HG02870 (cell line): ENCODE results near the gene GRID2.
"Not testable (repeated sequence)": the region's sequence is repeated elsewhere in the genome, so short reads cannot be mapped to it uniquely, and the experiment has no call there.

ENCODE experiments used
- ATAC-seq: cut with Tn5 transposase; IDR thresholded peaks from one replicate; pipeline ENCODE4 v1.9.1; 2021; ENCODE audit warnings: mild to moderate bottlenecking, moderate library complexity; ENCODE audit not compliant: unreplicated experiment

The GRID2 gene

GRCh38 chr4:92303621-92304027 is at the start of gene GRID2:
Gene GRID2, plus strand, starts transcription at chr4:92303966.
- ATAC-seq = no peak

DNA sequence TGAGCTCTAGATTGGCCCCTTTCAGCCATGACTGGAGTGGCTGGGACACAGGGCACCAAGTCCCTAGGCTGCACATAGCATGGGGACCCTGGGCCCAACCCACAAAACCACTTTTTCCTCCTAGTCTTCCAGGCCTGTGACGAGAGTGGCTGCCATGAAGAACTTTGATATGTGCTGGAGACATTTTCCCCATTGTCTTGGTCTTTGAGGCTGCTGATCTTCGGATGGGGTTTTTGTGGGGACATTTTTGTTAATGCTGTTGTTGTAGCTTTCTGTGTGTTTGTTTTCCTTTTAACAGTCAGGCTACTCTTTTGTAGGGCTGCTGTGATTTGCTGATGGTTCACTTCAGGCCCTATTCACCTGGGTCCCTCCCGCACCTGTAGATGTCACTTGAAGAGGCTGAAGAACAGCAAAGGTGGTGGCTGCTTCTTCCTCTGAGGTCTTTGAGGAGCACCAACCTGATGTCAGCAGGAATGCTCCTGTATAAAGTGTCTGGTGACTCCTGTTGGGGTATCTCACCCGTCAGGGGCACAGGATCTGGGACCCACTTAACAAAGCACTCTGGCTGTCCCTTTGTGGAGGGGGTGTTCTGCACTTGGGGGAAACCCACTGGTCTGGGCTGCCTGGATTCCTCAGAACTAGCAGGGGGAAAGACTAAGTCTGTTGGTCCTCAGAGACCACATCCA is 49.6 kb upstream of the GRID2 start:
- no peak for ATAC-seq

DNA sequence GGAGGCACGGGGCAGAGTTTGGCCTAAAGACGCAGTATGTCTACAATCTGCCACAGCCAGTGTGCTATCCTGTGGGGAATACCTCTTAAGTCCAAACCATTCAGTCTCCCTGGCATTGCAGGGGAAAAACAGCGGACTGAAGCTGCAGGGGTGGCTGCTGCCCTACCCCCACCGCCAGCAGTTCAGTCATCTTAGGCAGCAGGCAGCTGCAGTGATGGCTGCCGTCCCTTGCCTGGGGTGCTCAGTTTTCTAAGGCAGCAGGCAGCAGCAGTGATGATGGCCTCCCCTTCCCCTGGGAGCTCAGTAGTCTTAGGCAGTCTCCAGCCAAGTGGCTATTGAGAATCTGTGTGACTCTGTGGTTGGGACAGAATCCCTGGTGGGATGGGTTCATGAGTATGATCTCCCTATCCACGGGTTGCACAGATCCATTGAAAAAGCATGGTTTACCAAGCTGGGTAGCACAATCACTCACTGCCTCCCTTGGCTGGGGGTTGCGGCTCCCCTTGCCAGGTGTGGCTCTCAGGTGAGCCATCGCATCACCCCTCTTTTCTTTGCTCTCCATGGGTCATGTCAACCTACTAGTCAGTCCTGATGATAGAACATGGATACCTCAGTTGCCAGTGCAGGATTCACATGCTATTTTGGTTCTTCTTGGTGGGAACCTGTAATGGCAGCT is 48.9 kb upstream of the GRID2 start:
- no peak for ATAC-seq

GRCh38 chr4:92255920-92256244 is 47.9 kb upstream of the GRID2 start:
- ATAC-seq = no peak

GRCh38 chr4:92257931-92258857 is 45.6 kb upstream of the GRID2 start:
- no peak for ATAC-seq

DNA sequence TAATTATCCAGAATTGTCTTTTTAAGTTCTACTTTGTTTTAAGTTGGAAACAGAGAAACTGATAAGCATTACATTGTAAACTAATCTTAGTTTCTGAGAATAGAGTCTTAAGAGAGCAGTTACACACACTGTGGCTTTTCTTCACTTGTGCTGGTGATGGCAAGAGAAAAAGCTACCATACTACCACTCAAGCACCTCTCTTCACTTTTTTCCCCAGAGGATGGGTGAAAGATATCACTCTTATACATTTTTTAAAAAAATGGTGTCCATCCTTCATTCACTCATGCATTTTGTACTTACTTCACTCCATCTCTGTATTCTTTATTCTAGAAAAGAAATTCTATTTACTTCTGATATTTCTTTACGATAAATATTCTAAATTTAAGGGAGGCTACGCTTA is 42.5 kb upstream of the GRID2 start:
- no peak for ATAC-seq

- no peak for ATAC-seq
Measured at GRCh38 chr4:92262371-92262770, 41.4 kb upstream of the GRID2 start.

DNA sequence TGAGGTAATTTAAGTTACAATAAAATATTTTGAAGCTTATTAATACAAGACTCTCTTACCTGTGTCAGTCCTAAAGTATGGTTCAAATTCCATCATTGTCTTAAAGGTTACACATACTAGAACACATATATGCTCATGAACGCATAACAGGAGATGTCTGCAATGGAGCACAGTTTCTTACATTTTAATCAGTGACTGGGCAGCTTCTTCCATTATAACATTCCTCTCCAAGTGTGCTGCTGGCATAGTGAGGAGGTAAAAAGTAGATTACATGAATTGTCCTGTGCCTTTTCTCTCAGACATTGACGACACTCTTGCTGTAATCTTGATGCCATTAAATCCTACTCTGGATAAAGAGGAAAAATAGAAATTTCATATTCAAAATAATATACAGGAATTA is 40.8 kb upstream of the GRID2 start:
- ATAC-seq = no peak

DNA sequence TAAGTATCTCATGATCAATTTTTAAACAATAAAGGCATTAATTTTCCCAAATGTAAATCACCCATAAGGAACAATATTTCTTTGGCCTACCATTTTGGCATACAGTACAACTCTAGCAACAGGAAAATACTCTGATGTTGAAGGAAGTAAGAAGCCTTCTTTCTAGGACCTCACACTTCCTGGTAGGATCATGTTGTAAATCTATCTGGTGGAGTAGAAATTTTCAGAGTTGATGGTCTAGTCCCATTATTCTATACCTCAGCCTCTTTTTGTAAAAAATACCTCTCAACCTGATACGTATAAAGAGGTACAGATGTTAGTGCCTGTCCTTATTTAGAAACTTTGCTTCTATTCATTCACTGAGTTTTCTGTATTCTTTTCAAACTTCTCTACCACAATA is 40.2 kb upstream of the GRID2 start:
- ATAC-seq = no peak

GRCh38 chr4:92264163-92264562 is 39.6 kb upstream of the GRID2 start:
- no peak for ATAC-seq

- no peak for ATAC-seq
Measured at GRCh38 chr4:92265021-92265420, 38.7 kb upstream of the GRID2 start.

- ATAC-seq = no peak
Measured at GRCh38 chr4:92265798-92266197, 38.0 kb upstream of the GRID2 start.

DNA sequence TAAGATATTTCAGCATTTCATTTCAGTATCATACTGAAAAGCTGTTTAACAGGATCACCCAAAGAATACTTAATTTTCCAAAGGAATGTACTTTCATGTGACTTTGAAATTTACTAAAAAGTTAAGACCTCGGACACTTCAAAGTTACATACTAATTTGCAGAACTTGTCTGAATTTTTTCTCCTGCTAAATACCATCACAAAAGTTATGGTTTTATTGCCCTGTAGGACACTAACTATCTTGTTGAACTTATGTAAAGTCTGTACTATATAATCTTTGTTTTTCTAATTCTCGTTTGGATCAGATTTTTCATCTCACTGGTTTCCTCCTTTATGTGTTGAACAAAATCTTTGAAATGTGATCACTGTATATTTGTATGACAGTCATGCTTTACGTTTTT is 37.2 kb upstream of the GRID2 start:
- no peak for ATAC-seq

GRCh38 chr4:92268642-92269041 is 35.1 kb upstream of the GRID2 start:
- ATAC-seq = no peak

DNA sequence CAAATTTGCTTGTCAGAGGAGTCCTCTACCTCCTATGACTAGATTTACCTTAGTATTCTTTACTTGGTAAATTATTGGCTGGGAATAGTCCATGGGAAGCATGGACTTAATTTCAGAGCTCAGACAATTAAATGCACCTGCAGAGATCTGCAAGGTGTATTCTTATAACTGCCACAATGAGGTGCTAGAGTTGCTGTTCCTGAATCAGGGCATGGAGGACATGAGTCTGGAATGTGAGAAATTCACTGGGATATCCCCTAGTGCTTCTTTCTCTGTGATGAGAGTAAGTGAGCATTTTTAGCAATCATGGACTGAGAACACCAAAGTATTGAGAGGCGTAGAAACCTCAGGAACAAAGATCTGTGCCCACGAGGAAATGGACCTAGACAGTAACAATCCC is 32.9 kb upstream of the GRID2 start:
- ATAC-seq = no peak

- ATAC-seq = not testable (repeated sequence)
Measured at GRCh38 chr4:92271551-92271950, 32.2 kb upstream of the GRID2 start.

- not testable (repeated sequence) for ATAC-seq
Measured at GRCh38 chr4:92277057-92277881, 26.5 kb upstream of the GRID2 start.

- no peak for ATAC-seq
Measured at GRCh38 chr4:92279296-92279695, 24.5 kb upstream of the GRID2 start.

GRCh38 chr4:92299152-92299551 is 4.6 kb upstream of the GRID2 start:
- ATAC-seq = no peak

DNA sequence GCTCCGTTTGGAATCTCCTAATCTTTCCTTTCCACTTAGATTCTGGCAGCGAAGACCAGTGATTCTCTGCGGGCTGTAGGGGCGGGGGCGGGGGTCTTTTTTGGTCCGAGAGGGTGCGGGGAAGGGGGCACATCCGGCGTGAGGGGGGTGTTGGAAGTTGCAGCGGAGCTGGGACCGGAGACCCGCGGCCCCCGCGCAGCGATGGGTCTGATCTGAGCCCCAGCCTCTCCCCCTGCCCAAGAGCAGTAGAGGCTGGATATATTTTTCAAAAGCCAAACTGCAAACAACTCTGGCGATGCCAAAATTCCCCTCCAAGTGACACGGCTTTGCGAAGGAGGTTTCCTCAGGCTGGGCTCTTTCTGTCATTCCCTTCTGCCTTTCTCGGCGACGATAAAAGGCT is 355 bp downstream of the GRID2 start:
- no peak for ATAC-seq

DNA sequence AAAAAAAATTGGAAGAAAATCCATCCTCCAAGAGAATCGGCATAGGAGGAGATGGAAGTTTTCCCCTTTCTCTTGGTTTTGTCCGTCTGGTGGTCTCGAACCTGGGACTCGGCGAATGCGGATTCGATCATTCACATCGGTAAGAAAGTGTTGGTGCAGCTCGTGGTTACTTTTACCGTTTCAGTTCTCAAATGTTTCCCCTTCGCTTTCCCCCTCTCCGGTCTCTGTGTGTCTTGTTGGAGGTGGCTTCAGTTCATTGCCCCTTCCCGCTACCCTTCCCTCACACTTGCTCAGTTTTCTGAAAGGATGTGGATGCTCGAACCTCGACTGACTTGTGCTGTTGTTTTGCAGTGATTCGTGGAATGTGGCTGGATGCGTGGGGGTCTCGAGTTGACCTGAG is 840 bp downstream of the GRID2 start:
- ATAC-seq = no peak
